HEK293T (cell line): Measurements from ENCODE around the gene CAMK2A.

Experiments
- LEF1 ChIP-seq: fragments of 450-650 bp; IDR thresholded peaks from 2 replicates; pipeline ENCODE4 v1.6.1; 2017; ENCODE audit warnings: mild to moderate bottlenecking, borderline replicate concordance
- SP1 ChIP-seq: fragments of 450-650 bp; IDR thresholded peaks from 2 replicates; pipeline ENCODE4 v1.6.1; 2017

GRCh38 chr5:150227606-150228273 is 61.8 kb downstream of the CAMK2A start:
- no peak for TF ChIP-seq LEF1
- TF ChIP-seq SP1 = no peak
